ENCODE results near the gene CEP72.

The CEP72 gene

DNA sequence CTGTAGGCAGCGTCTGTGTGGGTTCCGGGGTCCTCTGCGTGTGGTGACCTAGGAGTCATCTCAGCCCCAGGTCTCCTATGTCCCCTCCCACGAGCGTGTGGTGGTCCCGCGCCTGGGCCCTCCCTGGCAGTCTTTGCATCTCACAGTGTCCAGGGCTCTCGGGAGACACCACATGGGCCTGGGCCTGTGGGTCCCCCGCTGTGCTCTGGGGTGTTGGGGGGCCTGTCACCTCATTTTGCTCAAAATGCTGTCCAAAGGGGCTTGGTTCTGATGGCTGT is 27.1 kb downstream of the CEP72 start:
- POLR2A ChIA-PET: no interaction called here

GRCh38 chr5:639584-640213 is 27.6 kb downstream of the CEP72 start:
- 98% methylated on average over 13 of the region's 20 CpGs for WGBS (ENCODE audit: insufficient coverage)
- POLR2A ChIA-PET: no interaction called here
- H3K36me3 ChIP-seq (ENCODE audit: control insufficient read depth in 4 of 4, insufficient read depth in 4 of 4, low read length in 3 of 4): peaks cover 6 to 90% (median 64%) of the 10 kb centered on the region in 4 experiments
- H3K27me3 ChIP-seq (replicated peaks in 2 of 5; ENCODE audit: control insufficient read depth in 4 of 5, insufficient read depth in 5 of 5, low read length in 4 of 5): no peaks in the 10 kb centered on the region
- H3K27ac ChIP-seq (ENCODE audit: insufficient read depth in 1 of 2, low read depth in 1 of 2, low read length in 2 of 2, poor library complexity in 1 of 2, severe bottlenecking in 2 of 2): no peak overlapping the region
- no peak overlapping the region for H3K4me3 ChIP-seq (ENCODE audit: control insufficient read depth in 1 of 7, extremely low read depth in 1 of 7, insufficient read depth in 4 of 7, low read depth in 2 of 7, low read length in 6 of 7)
- no peak for DNase-seq
- H3K9me3 ChIP-seq (ENCODE audit: control extremely low read depth in 1 of 5, control insufficient read depth in 4 of 5, insufficient read depth in 2 of 5, low read depth in 1 of 5, low read length in 4 of 5): peaks cover 0 to 13% (median 5%) of the 10 kb centered on the region in 5 experiments
- CTCF ChIA-PET: no interaction called here
- no peaks in the 10 kb centered on the region for H3K4me1 ChIP-seq (ENCODE audit: control extremely low read depth in 1 of 4, control insufficient read depth in 4 of 4, insufficient read depth in 4 of 4, low read length in 3 of 4)

More for the DNA sequence above, 27.1 kb downstream of the CEP72 start:
- Histone ChIP-seq H3K36me3 (ENCODE audit: control insufficient read depth in 4 of 4, insufficient read depth in 4 of 4, low read length in 3 of 4) (peaks cover 6 to 89% (median 63%) of the 10 kb centered on the region in 4 experiments), H3K9me3 (ENCODE audit: control extremely low read depth in 1 of 5, control insufficient read depth in 4 of 5, insufficient read depth in 2 of 5, low read depth in 1 of 5, low read length in 4 of 5) (peaks cover 0 to 13% (median 5%) of the 10 kb centered on the region in 5 experiments), H3K4me3 (ENCODE audit: control insufficient read depth in 1 of 7, extremely low read depth in 1 of 7, insufficient read depth in 4 of 7, low read depth in 2 of 7, low read length in 6 of 7) (no peak overlapping the region), H3K27me3 (replicated peaks in 2 of 5; ENCODE audit: control insufficient read depth in 4 of 5, insufficient read depth in 5 of 5, low read length in 4 of 5) (no peaks in the 10 kb centered on the region), H3K27ac (ENCODE audit: insufficient read depth in 1 of 2, low read depth in 1 of 2, low read length in 2 of 2, poor library complexity in 1 of 2, severe bottlenecking in 2 of 2) (no peak overlapping the region), H3K4me1 (ENCODE audit: control extremely low read depth in 1 of 4, control insufficient read depth in 4 of 4, insufficient read depth in 4 of 4, low read length in 3 of 4) (no peaks in the 10 kb centered on the region)
- CTCF ChIA-PET: no interaction called here
- 97% methylated on average over 9 of the region's 9 CpGs for WGBS (ENCODE audit: insufficient coverage)
- DNase-seq: no peak

- H3K9me3 ChIP-seq (ENCODE audit: control extremely low read depth in 1 of 5, control insufficient read depth in 4 of 5, insufficient read depth in 2 of 5, low read depth in 1 of 5, low read length in 4 of 5): peaks cover 0 to 3% (median 0%) of the 10 kb centered on the region in 5 experiments
- ChIA-PET POLR2A (no interaction called here), CTCF (no interaction called here)
- H3K27me3 ChIP-seq (replicated peaks in 2 of 5; ENCODE audit: control insufficient read depth in 4 of 5, insufficient read depth in 5 of 5, low read length in 4 of 5): no peaks in the 10 kb centered on the region
- no peak for DNase-seq
- peaks cover 2 to 91% (median 62%) of the 10 kb centered on the region in 4 experiments for H3K36me3 ChIP-seq (ENCODE audit: control insufficient read depth in 4 of 4, insufficient read depth in 4 of 4, low read length in 3 of 4)
- H3K4me1 ChIP-seq (ENCODE audit: control extremely low read depth in 1 of 4, control insufficient read depth in 4 of 4, insufficient read depth in 4 of 4, low read length in 3 of 4): no peaks in the 10 kb centered on the region
- 95% methylated on average over 35 of the region's 35 CpGs for WGBS (ENCODE audit: insufficient coverage)
- no peak overlapping the region for H3K4me3 ChIP-seq (ENCODE audit: control insufficient read depth in 1 of 7, extremely low read depth in 1 of 7, insufficient read depth in 4 of 7, low read depth in 2 of 7, low read length in 6 of 7)
- H3K27ac ChIP-seq (ENCODE audit: insufficient read depth in 1 of 2, low read depth in 1 of 2, low read length in 2 of 2, poor library complexity in 1 of 2, severe bottlenecking in 2 of 2): no peak overlapping the region
Measured at GRCh38 chr5:640461-641330, 28.6 kb downstream of the CEP72 start.

GRCh38 chr5:641331-641765 is 29.2 kb downstream of the CEP72 start:
- CTCF ChIA-PET: no interaction called here
- no peaks in the 10 kb centered on the region for H3K27me3 ChIP-seq (replicated peaks in 2 of 5; ENCODE audit: control insufficient read depth in 4 of 5, insufficient read depth in 5 of 5, low read length in 4 of 5)
- WGBS (ENCODE audit: insufficient coverage): 96% methylated on average over 8 of the region's 14 CpGs

GRCh38 chr5:642481-642880 is 30.3 kb downstream of the CEP72 start:
- DNase-seq: no peak
- H3K4me3 ChIP-seq (ENCODE audit: control insufficient read depth in 1 of 7, extremely low read depth in 1 of 7, insufficient read depth in 4 of 7, low read depth in 2 of 7, low read length in 6 of 7): no peak overlapping the region
- no peaks in the 10 kb centered on the region for H3K9me3 ChIP-seq (ENCODE audit: control extremely low read depth in 1 of 5, control insufficient read depth in 4 of 5, insufficient read depth in 2 of 5, low read depth in 1 of 5, low read length in 4 of 5)
- no peaks in the 10 kb centered on the region for H3K27me3 ChIP-seq (replicated peaks in 2 of 5; ENCODE audit: control insufficient read depth in 4 of 5, insufficient read depth in 5 of 5, low read length in 4 of 5)
- 88% methylated on average over 14 of the region's 14 CpGs for WGBS (ENCODE audit: insufficient coverage)
- H3K36me3 ChIP-seq (ENCODE audit: control insufficient read depth in 4 of 4, insufficient read depth in 4 of 4, low read length in 3 of 4): peaks cover 6 to 92% (median 60%) of the 10 kb centered on the region in 4 experiments
- H3K27ac ChIP-seq (ENCODE audit: insufficient read depth in 1 of 2, low read depth in 1 of 2, low read length in 2 of 2, poor library complexity in 1 of 2, severe bottlenecking in 2 of 2): no peak overlapping the region
- CTCF ChIA-PET: interaction anchor here (1.0 to 1.2 kb wide), 2 partner anchors 12 to 259 kb away, joined by 3 read pairs; no protein-coding TSS in a partner anchor
- no peaks in the 10 kb centered on the region for H3K4me1 ChIP-seq (ENCODE audit: control extremely low read depth in 1 of 4, control insufficient read depth in 4 of 4, insufficient read depth in 4 of 4, low read length in 3 of 4)
- POLR2A ChIA-PET: no interaction called here

More at GRCh38 chr5:641331-641765, 29.2 kb downstream of the CEP72 start:
- H3K36me3 ChIP-seq (ENCODE audit: control insufficient read depth in 4 of 4, insufficient read depth in 4 of 4, low read length in 3 of 4): peaks cover 2 to 90% (median 60%) of the 10 kb centered on the region in 4 experiments
- H3K4me3 ChIP-seq (ENCODE audit: control insufficient read depth in 1 of 7, extremely low read depth in 1 of 7, insufficient read depth in 4 of 7, low read depth in 2 of 7, low read length in 6 of 7): no peak overlapping the region
- DNase-seq: no peak
- POLR2A ChIA-PET: no interaction called here
- H3K9me3 ChIP-seq (ENCODE audit: control extremely low read depth in 1 of 5, control insufficient read depth in 4 of 5, insufficient read depth in 2 of 5, low read depth in 1 of 5, low read length in 4 of 5): no peaks in the 10 kb centered on the region
- H3K4me1 ChIP-seq (ENCODE audit: control extremely low read depth in 1 of 4, control insufficient read depth in 4 of 4, insufficient read depth in 4 of 4, low read length in 3 of 4): no peaks in the 10 kb centered on the region
- H3K27ac ChIP-seq (ENCODE audit: insufficient read depth in 1 of 2, low read depth in 1 of 2, low read length in 2 of 2, poor library complexity in 1 of 2, severe bottlenecking in 2 of 2): no peak overlapping the region

GRCh38 chr5:643351-643801 is 31.2 kb downstream of the CEP72 start:
- H3K9me3 ChIP-seq (ENCODE audit: control extremely low read depth in 1 of 5, control insufficient read depth in 4 of 5, insufficient read depth in 2 of 5, low read depth in 1 of 5, low read length in 4 of 5): no peaks in the 10 kb centered on the region
- no peaks in the 10 kb centered on the region for H3K4me1 ChIP-seq (ENCODE audit: control extremely low read depth in 1 of 4, control insufficient read depth in 4 of 4, insufficient read depth in 4 of 4, low read length in 3 of 4)
- H3K27me3 ChIP-seq (replicated peaks in 2 of 5; ENCODE audit: control insufficient read depth in 4 of 5, insufficient read depth in 5 of 5, low read length in 4 of 5): no peaks in the 10 kb centered on the region
- H3K4me3 ChIP-seq (ENCODE audit: control insufficient read depth in 1 of 7, extremely low read depth in 1 of 7, insufficient read depth in 4 of 7, low read depth in 2 of 7, low read length in 6 of 7): no peak overlapping the region
- no peak overlapping the region for H3K27ac ChIP-seq (ENCODE audit: insufficient read depth in 1 of 2, low read depth in 1 of 2, low read length in 2 of 2, poor library complexity in 1 of 2, severe bottlenecking in 2 of 2)
- POLR2A ChIA-PET: no interaction called here
- 94% methylated on average over 21 of the region's 21 CpGs for WGBS (ENCODE audit: insufficient coverage)
- DNase-seq: no peak
- CTCF ChIA-PET: interaction anchor here (1.2 kb wide), 1 partner anchor 258 kb away, joined by 3 read pairs; no protein-coding TSS in a partner anchor
- peaks cover 10 to 90% (median 55%) of the 10 kb centered on the region in 4 experiments for H3K36me3 ChIP-seq (ENCODE audit: control insufficient read depth in 4 of 4, insufficient read depth in 4 of 4, low read length in 3 of 4)

GRCh38 chr5:643811-644271 is 31.7 kb downstream of the CEP72 start:
- POLR2A ChIA-PET: no interaction called here
- CTCF ChIA-PET: no interaction called here
- 89% methylated on average over 9 of the region's 11 CpGs for WGBS (ENCODE audit: insufficient coverage)

More at GRCh38 chr5:643811-644271, 31.7 kb downstream of the CEP72 start:
- no peak overlapping the region for H3K4me3 ChIP-seq (ENCODE audit: control insufficient read depth in 1 of 7, extremely low read depth in 1 of 7, insufficient read depth in 4 of 7, low read depth in 2 of 7, low read length in 6 of 7)
- no peaks in the 10 kb centered on the region for H3K9me3 ChIP-seq (ENCODE audit: control extremely low read depth in 1 of 5, control insufficient read depth in 4 of 5, insufficient read depth in 2 of 5, low read depth in 1 of 5, low read length in 4 of 5)
- H3K4me1 ChIP-seq (ENCODE audit: control extremely low read depth in 1 of 4, control insufficient read depth in 4 of 4, insufficient read depth in 4 of 4, low read length in 3 of 4): no peaks in the 10 kb centered on the region
- no peak for DNase-seq
- no peak overlapping the region for H3K27ac ChIP-seq (ENCODE audit: insufficient read depth in 1 of 2, low read depth in 1 of 2, low read length in 2 of 2, poor library complexity in 1 of 2, severe bottlenecking in 2 of 2)
- peaks cover 10 to 86% (median 53%) of the 10 kb centered on the region in 4 experiments for H3K36me3 ChIP-seq (ENCODE audit: control insufficient read depth in 4 of 4, insufficient read depth in 4 of 4, low read length in 3 of 4)
- H3K27me3 ChIP-seq (replicated peaks in 2 of 5; ENCODE audit: control insufficient read depth in 4 of 5, insufficient read depth in 5 of 5, low read length in 4 of 5): no peaks in the 10 kb centered on the region

Data from common myeloid progenitor, CD34-positive (primary cell).